ENCODE measurements around the gene CYB5R3. TPM values are rescaled to one million over a fixed set of nuclear protein-coding genes. Genes with fewer than 3 reads are reported as not detected.

The CYB5R3 gene
- polyA plus RNA-seq, 1 of the 3 experiments (the other 2 are of a cell fraction) = 106 TPM

DNA sequence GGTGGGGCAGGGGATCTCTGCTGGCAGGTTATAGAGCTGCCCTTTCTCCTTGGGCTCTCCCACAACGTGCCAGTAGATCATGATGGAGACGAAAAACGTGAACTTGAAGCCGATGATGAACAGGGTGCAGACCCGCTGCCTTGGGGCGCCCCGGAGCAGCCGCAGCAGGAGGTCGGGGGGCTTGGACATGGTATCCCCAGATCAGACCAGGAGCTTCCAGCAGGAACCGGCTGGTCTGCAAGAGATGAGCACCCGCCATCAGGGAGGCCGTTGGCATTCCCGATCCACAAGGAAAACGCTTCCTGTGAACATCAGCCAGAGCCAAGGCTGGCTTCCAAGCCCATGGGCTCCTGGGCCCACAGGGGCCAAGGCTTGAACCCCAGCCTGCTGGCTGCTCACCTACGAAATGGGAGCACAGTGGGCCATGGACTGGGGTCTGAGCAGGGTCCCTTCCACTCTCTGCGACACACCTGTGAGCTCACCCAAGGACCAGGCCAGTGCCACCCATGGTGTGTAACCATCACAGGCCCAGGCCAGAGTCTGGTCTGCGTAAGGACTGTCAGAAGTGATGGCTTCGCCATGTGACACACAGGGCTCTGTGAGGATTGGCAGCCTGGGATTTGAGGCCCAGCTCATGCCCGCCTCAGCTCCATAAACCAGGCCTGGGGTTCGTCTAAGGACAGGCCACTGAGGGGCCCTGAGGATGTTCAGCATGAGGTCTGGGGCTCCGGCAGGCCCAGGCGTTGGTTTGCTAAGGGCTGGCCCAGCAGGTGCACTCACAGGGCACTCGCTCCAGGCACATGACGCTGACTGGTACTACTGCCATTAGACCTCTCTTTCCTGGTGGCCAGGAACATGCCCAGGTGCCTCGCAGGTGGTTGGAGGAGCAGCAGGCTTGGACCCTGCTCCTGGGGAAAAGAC is 44.8 kb upstream of the CYB5R3 start:
- WGBS (ENCODE audit: low lambda C conversion rate) = 100% methylated on average over 1 of the region's 25 CpGs
- Histone ChIP-seq H3K27ac (ENCODE audit: low read depth in 2 of 2, low read length in 1 of 2) (no peak overlapping the region), H3K9me2 (no peaks in the 10 kb centered on the region), H3K9ac (no peak overlapping the region), H2AFZ (ENCODE audit: low read depth) (no peak overlapping the region), H3K27me3 (ENCODE audit: insufficient read depth) (no peaks in the 10 kb centered on the region), H3K9me3 (no peaks in the 10 kb centered on the region), H4K20me1 (ENCODE audit: insufficient read depth) (no peaks in the 10 kb centered on the region), H3F3A (replicated peaks; ENCODE audit: insufficient read depth) (no peaks in the 10 kb centered on the region), H3K36me3 (replicated peaks in 1 of 2; ENCODE audit: control insufficient read depth in 1 of 2, insufficient read depth in 2 of 2, low read length in 1 of 2) (no peaks in the 10 kb centered on the region), H3K4me2 (no peak overlapping the region), H3K79me2 (ENCODE audit: insufficient read depth) (no peaks in the 10 kb centered on the region), H3K4me1 (ENCODE audit: control insufficient read depth in 1 of 2, insufficient read depth in 2 of 2, low read depth in 1 of 2, low read length in 1 of 2) (peaks cover 0 to 2% of the 10 kb centered on the region in 2 experiments; a peak in 1 of 4 replicates), H3K4me3 (ENCODE audit: low read depth in 2 of 2, low read length in 1 of 2) (no peak overlapping the region)
- TF ChIP-seq ZBTB33 (IDR thresholded peaks at IDR 0.05; ENCODE audit: borderline replicate concordance, low read depth) = no peak
- TF ChIP-seq RFX5 (IDR thresholded peaks at IDR 0.05; ENCODE audit: low read length) = no peak
- TF ChIP-seq, protein P1, sequence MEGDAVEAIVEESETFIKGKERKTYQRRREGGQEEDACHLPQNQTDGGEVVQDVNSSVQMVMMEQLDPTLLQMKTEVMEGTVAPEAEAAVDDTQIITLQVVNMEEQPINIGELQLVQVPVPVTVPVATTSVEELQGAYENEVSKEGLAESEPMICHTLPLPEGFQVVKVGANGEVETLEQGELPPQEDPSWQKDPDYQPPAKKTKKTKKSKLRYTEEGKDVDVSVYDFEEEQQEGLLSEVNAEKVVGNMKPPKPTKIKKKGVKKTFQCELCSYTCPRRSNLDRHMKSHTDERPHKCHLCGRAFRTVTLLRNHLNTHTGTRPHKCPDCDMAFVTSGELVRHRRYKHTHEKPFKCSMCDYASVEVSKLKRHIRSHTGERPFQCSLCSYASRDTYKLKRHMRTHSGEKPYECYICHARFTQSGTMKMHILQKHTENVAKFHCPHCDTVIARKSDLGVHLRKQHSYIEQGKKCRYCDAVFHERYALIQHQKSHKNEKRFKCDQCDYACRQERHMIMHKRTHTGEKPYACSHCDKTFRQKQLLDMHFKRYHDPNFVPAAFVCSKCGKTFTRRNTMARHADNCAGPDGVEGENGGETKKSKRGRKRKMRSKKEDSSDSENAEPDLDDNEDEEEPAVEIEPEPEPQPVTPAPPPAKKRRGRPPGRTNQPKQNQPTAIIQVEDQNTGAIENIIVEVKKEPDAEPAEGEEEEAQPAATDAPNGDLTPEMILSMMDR (IDR thresholded peaks at IDR 0.05) = no peak
- no peak for TF ChIP-seq POLR2AphosphoS5 (IDR thresholded peaks at IDR 0.05; ENCODE audit: low read depth, low read length)
- TF ChIP-seq NFIC (IDR thresholded peaks at IDR 0.05; ENCODE audit: borderline replicate concordance) = no peak
- TF ChIP-seq YY1 (IDR thresholded peaks at IDR 0.05; ENCODE audit: low read depth) = no peak
- no peak for TF ChIP-seq NRF1 (IDR thresholded peaks at IDR 0.05; ENCODE audit: low read depth, low read length)
- no peak for TF ChIP-seq RXRA (IDR thresholded peaks at IDR 0.05; ENCODE audit: borderline replicate concordance, low read depth)
- TF ChIP-seq JUND (IDR thresholded peaks at IDR 0.05) = no peak
- no peak for TF ChIP-seq FOSL2 (IDR thresholded peaks at IDR 0.05; ENCODE audit: borderline replicate concordance, low read depth)
- no peak for TF ChIP-seq REST (IDR thresholded peaks at IDR 0.05; ENCODE audit: low read depth, low read length)
- TF ChIP-seq SIN3A (IDR thresholded peaks at IDR 0.05; ENCODE audit: borderline replicate concordance, low read depth, low read length) = no peak
- TF ChIP-seq MXI1 (IDR thresholded peaks at IDR 0.05; ENCODE audit: low read depth, low read length) = no peak
- ChIA-PET POLR2A (no interaction called here), CTCF (no interaction called here)
- DNase-seq = no peak

Measured in SK-N-SH (cell line).